ENCODE data around the gene P3R3URF. TPM values are rescaled to one million over a fixed set of nuclear protein-coding genes. Genes with fewer than 3 reads are reported as not detected.

The P3R3URF gene
- total RNA-seq, 1 experiment from 2014 or later, result not detected

DNA sequence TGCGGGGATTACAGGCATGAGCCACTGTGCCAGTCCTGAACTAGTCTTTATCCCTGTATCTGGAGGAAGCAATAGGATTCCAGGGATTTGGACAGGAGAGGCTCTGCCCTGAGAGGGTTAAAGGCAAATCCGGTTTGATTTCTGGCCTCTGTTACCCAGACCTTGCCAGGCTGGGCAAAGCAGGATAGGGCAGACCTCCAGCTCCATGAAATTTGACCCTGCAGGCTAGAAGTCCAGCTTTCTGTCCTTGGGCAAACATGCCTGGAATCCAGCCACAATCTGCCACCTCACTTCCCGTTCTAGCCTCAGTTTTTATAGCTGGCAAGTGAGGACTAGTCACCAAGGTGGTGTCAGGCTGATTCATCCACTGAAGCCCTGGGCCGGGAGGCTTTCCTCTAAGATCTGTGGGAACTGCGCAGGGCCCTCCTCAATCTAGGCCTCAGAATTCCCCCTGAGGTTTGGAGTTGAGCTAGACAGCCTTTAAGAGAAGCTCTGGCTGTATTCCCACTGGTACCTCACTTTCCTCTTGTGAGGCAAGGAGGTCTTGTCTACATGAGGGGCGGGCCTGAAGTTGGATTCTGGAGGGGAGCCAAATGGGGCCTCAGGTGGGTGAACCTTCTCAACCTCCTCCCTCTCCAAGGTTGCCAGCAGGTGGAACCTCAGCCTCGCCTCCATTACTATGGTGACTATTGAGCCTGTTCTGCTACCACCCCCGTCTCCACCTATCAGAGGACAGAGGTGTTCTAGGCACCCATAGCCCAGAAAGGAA is 7.0 kb upstream of the P3R3URF start (continued):
- no peak for TF ChIP-seq ZBTB33 (IDR thresholded peaks at IDR 0.05; ENCODE audit: extremely low read depth, insufficient replicate concordance, low read length)
- TF ChIP-seq EZH2 (IDR thresholded peaks at IDR 0.05), result no peak
- TF ChIP-seq EZH2phosphoT487 (IDR thresholded peaks at IDR 0.05; ENCODE audit: borderline replicate concordance), result no peak
- no peak for TF ChIP-seq RAD21 (IDR thresholded peaks at IDR 0.05; ENCODE audit: low read depth)

- ChIA-PET CTCF (interaction anchor here (0.9 to 4.7 kb wide), 7 partner anchors 18 to 152 kb away, joined by 3 to 94 read pairs (median 3); partner anchors contain the start of gene POMGNT1), RAD21 (ENCODE audit: low non-redundant PET in 1 of 2, low total read pairs in 2 of 2, uncharacterized antibody in 2 of 2, unreplicated experiment in 2 of 2) (interaction anchor here (0.5 to 4.2 kb wide), 5 partner anchors 19 to 166 kb away, joined by 3 to 28 read pairs (median 5); no protein-coding TSS in a partner anchor), POLR2A (interaction anchor here (1.3 to 2.9 kb wide), 4 partner anchors 9 to 495 kb away, joined by 4 to 17 read pairs (median 8); partner anchors contain the start of gene GPBP1L1)
- Histone ChIP-seq H3K9me2 (ENCODE audit: insufficient read depth) (no peaks in the 10 kb centered on the region), H2AFZ (ENCODE audit: low read depth, low read length, poor library complexity, severe bottlenecking) (no peak overlapping the region), H3K4me2 (ENCODE audit: low read length) (peak overlapping the region; percentile 83), H3K79me2 (ENCODE audit: insufficient read depth, low read length) (no peaks in the 10 kb centered on the region), H3K4me3 (replicated peaks in 1 of 2; ENCODE audit: low read depth in 1 of 2, low read length in 2 of 2) (no peak overlapping the region), H3K9ac (ENCODE audit: low read length) (no peak overlapping the region), H4K20me1 (ENCODE audit: insufficient read depth) (no peaks in the 10 kb centered on the region), H3K4me1 (ENCODE audit: control insufficient read depth in 1 of 2, insufficient read depth in 2 of 2, low read length in 2 of 2) (peaks cover 64 to 73% of the 10 kb centered on the region in 2 experiments), H3K27ac (ENCODE audit: low read depth, low read length) (peak overlapping the region; percentile 90), H3K27me3 (ENCODE audit: insufficient read depth, low read length) (no peaks in the 10 kb centered on the region), H3K36me3 (ENCODE audit: control insufficient read depth in 1 of 2, insufficient read depth in 2 of 2, low read length in 2 of 2) (no peaks in the 10 kb centered on the region), H3K9me3 (ENCODE audit: control insufficient read depth in 1 of 2, insufficient read depth in 1 of 2, low read depth in 1 of 2, low read length in 2 of 2) (no peaks in the 10 kb centered on the region)
- no peak for ATAC-seq
- TF ChIP-seq ELF1 (IDR thresholded peaks at IDR 0.05; ENCODE audit: borderline replicate concordance, low read depth) (no peak), EZH2phosphoT487 (IDR thresholded peaks at IDR 0.05; ENCODE audit: borderline replicate concordance) (no peak), ZFX (IDR thresholded peaks at IDR 0.05) (no peak), TCF7L2 (IDR thresholded peaks at IDR 0.05; ENCODE audit: borderline replicate concordance, extremely low read depth, insufficient read depth, insufficient read length) (no peak)
- TF ChIP-seq, protein P1, sequence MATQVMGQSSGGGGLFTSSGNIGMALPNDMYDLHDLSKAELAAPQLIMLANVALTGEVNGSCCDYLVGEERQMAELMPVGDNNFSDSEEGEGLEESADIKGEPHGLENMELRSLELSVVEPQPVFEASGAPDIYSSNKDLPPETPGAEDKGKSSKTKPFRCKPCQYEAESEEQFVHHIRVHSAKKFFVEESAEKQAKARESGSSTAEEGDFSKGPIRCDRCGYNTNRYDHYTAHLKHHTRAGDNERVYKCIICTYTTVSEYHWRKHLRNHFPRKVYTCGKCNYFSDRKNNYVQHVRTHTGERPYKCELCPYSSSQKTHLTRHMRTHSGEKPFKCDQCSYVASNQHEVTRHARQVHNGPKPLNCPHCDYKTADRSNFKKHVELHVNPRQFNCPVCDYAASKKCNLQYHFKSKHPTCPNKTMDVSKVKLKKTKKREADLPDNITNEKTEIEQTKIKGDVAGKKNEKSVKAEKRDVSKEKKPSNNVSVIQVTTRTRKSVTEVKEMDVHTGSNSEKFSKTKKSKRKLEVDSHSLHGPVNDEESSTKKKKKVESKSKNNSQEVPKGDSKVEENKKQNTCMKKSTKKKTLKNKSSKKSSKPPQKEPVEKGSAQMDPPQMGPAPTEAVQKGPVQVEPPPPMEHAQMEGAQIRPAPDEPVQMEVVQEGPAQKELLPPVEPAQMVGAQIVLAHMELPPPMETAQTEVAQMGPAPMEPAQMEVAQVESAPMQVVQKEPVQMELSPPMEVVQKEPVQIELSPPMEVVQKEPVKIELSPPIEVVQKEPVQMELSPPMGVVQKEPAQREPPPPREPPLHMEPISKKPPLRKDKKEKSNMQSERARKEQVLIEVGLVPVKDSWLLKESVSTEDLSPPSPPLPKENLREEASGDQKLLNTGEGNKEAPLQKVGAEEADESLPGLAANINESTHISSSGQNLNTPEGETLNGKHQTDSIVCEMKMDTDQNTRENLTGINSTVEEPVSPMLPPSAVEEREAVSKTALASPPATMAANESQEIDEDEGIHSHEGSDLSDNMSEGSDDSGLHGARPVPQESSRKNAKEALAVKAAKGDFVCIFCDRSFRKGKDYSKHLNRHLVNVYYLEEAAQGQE (IDR thresholded peaks at IDR 0.05; ENCODE audit: low read depth), result no peak
- DNase-seq (ENCODE audit: low read depth, low spot score), result no peak
- intact Hi-C loops (cut with micrococcal nuclease), result no loop called here
- no TSS peak for BruUV-seq (replicated peaks)
These were observed 5.3 kb upstream of the P3R3URF start for GRCh38 chr1:46181343-46182260.
